Central memory CD4-positive, alpha-beta T cell (primary cell): ENCODE results near the gene ETS2.

Source experiments
- DNase-seq: peaks from one replicate; pipeline ENCODE4 v3.0.0; 2022

Gene ETS2

GRCh38 chr21:38802050-38803026 is 3.4 kb upstream of the ETS2 start:
- DNase-seq: no peak

GRCh38 chr21:38803075-38803660 is 2.6 kb upstream of the ETS2 start:
- DNase-seq: no peak

- DNase-seq: peak; percentile 9
These were observed 1.5 kb upstream of the ETS2 start for GRCh38 chr21:38804030-38804788.

GRCh38 chr21:38804789-38805327 is 871 bp upstream of the ETS2 start:
- no peak for DNase-seq

- peak; percentile 24 for DNase-seq
These were observed 618 bp downstream of the ETS2 start for GRCh38 chr21:38806153-38806941.

GRCh38 chr21:38806942-38807284 is 1.2 kb downstream of the ETS2 start:
- DNase-seq: no peak

GRCh38 chr21:38807441-38807871 is 1.7 kb downstream of the ETS2 start:
- DNase-seq: no peak

- no peak for DNase-seq
These were observed 2.3 kb downstream of the ETS2 start for GRCh38 chr21:38807986-38808385.

GRCh38 chr21:38809198-38809878 is 3.6 kb downstream of the ETS2 start:
- no peak for DNase-seq

- DNase-seq: no peak
These were observed 4.5 kb downstream of the ETS2 start for GRCh38 chr21:38810034-38810825.

- DNase-seq: no peak
These were observed 5.1 kb downstream of the ETS2 start for GRCh38 chr21:38810826-38811164.

GRCh38 chr21:38811257-38811656 is 5.5 kb downstream of the ETS2 start:
- DNase-seq: no peak

GRCh38 chr21:38813143-38813542 is 7.4 kb downstream of the ETS2 start:
- no peak for DNase-seq

GRCh38 chr21:38813547-38813946 is 7.8 kb downstream of the ETS2 start:
- DNase-seq: no peak

- DNase-seq: no peak
These were observed 8.7 kb downstream of the ETS2 start for GRCh38 chr21:38814126-38815059.

GRCh38 chr21:38815060-38815405 is 9.3 kb downstream of the ETS2 start:
- DNase-seq: no peak

GRCh38 chr21:38816400-38816977 is 10.8 kb downstream of the ETS2 start:
- DNase-seq: no peak

- DNase-seq: no peak
These were observed 11.9 kb downstream of the ETS2 start for GRCh38 chr21:38817371-38818324.
